Left lobe of liver (tissue), 2 donors: ENCODE results near the gene AFAP1L1. TPM values are rescaled to one million over a fixed set of nuclear protein-coding genes. Genes with fewer than 3 reads are reported as not detected.
"Not testable (repeated sequence)": the region's sequence is repeated elsewhere in the genome, so short reads cannot be mapped to it uniquely, and the experiment has no call there.

Source experiments
- ATAC-seq: fragments of 200-7000 bp; cut with Tn5 transposase; one replicate; pipeline ENCODE4 v1.9.1; 2020; ENCODE audit warnings: mild to moderate bottlenecking, moderate library complexity
- DNase-seq: peaks from one replicate; pipeline ENCODE4 v3.0.0-alpha.2; 2020; ENCODE audit warnings: low spot score
- total RNA-seq: library from RNA; stranded (reverse); gene quantifications from one replicate; pipeline ENCODE4 v1.2.1, GENCODE V29; 2021
- donor health status: DM: no; HTN: no; CAD: no; lungs with moderate emphysema.
- donor health status: DM: no; HTN: yes; CAD: no.

Gene AFAP1L1
- total RNA-seq, 1 donor from 2014 or later: 2.6 TPM

GRCh38 chr5:149260761-149261160 is 10.9 kb upstream of the AFAP1L1 start:
- ATAC-seq: peak; percentile 6

GRCh38 chr5:149261246-149261645 is 10.4 kb upstream of the AFAP1L1 start:
- DNase-seq (no peak), ATAC-seq (peak; percentile 21)

More at GRCh38 chr5:149260761-149261160, 10.9 kb upstream of the AFAP1L1 start:
- DNase-seq: no peak

GRCh38 chr5:149262315-149262714 is 9.3 kb upstream of the AFAP1L1 start:
- DNase-seq: no peak
- no peak for ATAC-seq

- peak; percentile 87 for ATAC-seq
- peak; percentile 58 for DNase-seq
These were observed 7.1 kb upstream of the AFAP1L1 start for GRCh38 chr5:149264439-149265067.

GRCh38 chr5:149265068-149265465 is 6.6 kb upstream of the AFAP1L1 start:
- no peak for ATAC-seq
- DNase-seq: no peak

- ATAC-seq (peak; percentile 6), DNase-seq (no peak)
These were observed 6.1 kb upstream of the AFAP1L1 start for GRCh38 chr5:149265597-149265996.

- ATAC-seq: no peak
These were observed 4.3 kb upstream of the AFAP1L1 start for GRCh38 chr5:149267241-149267973.

GRCh38 chr5:149268928-149269557 is 2.6 kb upstream of the AFAP1L1 start:
- ATAC-seq: peak; percentile 49
- no peak for DNase-seq

More at GRCh38 chr5:149267241-149267973, 4.3 kb upstream of the AFAP1L1 start:
- DNase-seq: no peak

GRCh38 chr5:149271195-149271715 is 404 bp upstream of the AFAP1L1 start:
- peak; percentile 45 for ATAC-seq
- DNase-seq: no peak

- DNase-seq, ATAC-seq: not testable (repeated sequence)
These were observed 1.1 kb downstream of the AFAP1L1 start for GRCh38 chr5:149272781-149273180.

GRCh38 chr5:149273237-149273636 is 1.6 kb downstream of the AFAP1L1 start:
- no peak for DNase-seq
- no peak for ATAC-seq

GRCh38 chr5:149273950-149274349 is 2.3 kb downstream of the AFAP1L1 start:
- DNase-seq: no peak
- no peak for ATAC-seq

GRCh38 chr5:149274939-149275338 is 3.3 kb downstream of the AFAP1L1 start:
- no peak for DNase-seq
- ATAC-seq: no peak

GRCh38 chr5:149277801-149278200 is 6.1 kb downstream of the AFAP1L1 start:
- no peak for DNase-seq
- peak; percentile 13 for ATAC-seq

GRCh38 chr5:149278451-149279210 is 7.0 kb downstream of the AFAP1L1 start:
- peak; percentile 37 for DNase-seq
- ATAC-seq: no peak

- DNase-seq: peak; percentile 8
- no peak for ATAC-seq
These were observed 8.0 kb downstream of the AFAP1L1 start for GRCh38 chr5:149279661-149280060.

GRCh38 chr5:149280124-149280523 is 8.5 kb downstream of the AFAP1L1 start:
- DNase-seq (no peak), ATAC-seq (peak; percentile 40)

GRCh38 chr5:149280802-149281201 is 9.1 kb downstream of the AFAP1L1 start:
- no peak for ATAC-seq

GRCh38 chr5:149282027-149282965 is 10.6 kb downstream of the AFAP1L1 start:
- DNase-seq (no peak), ATAC-seq (no peak)

More at GRCh38 chr5:149280802-149281201, 9.1 kb downstream of the AFAP1L1 start:
- DNase-seq: no peak

- no peak for DNase-seq
- ATAC-seq: no peak
These were observed 11.3 kb downstream of the AFAP1L1 start for GRCh38 chr5:149282966-149283332.
